HCT116 (cell line): ENCODE measurements around the gene SART3. TPM values are rescaled to one million over a fixed set of nuclear protein-coding genes. Genes with fewer than 3 reads are reported as not detected.

ENCODE experiments used
- ATAC-seq: fragments of 200-7000 bp; cut with Tn5 transposase; 2 replicates; pipeline ENCODE4 v1.9.1; 2020; ENCODE audit warnings: mild to moderate bottlenecking, moderate library complexity
- BruUV-seq: library from RNA; stranded (reverse); fragments of 400-500 nt; replicated peaks from 2 replicates; lab custom pipeline; 2021; lab: Mats Ljungman, UMichigan
- CTCF ChIA-PET: fragments of 300-600 bp; sonication (Branson Sonifier 250); formaldehyde crosslinking; loops from one replicate; lab custom pipeline; 2021; ENCODE audit warnings: antibody characterized with exemption; lab: Charles Lee
- POLR2A ChIA-PET: fragments of 300-600, 350-600 bp; sonication (Branson Sonifier 250); formaldehyde crosslinking; loops from one replicate; lab custom pipeline; 2021; ENCODE audit warnings: antibody characterized with exemption; lab: Charles Lee
- RAD21 ChIA-PET, 2 experiments: fragments of 300-600 bp; sonication (Branson Sonifier 250); formaldehyde crosslinking; loops; one replicate each; lab custom pipeline; 2023; ENCODE audit warnings: low total read pairs in 2 of 2; ENCODE audit not compliant: uncharacterized antibody in 2 of 2, unreplicated experiment in 2 of 2, low non-redundant PET in 1 of 2; lab: Charles Lee
- DNase-seq: peaks from one replicate; pipeline ENCODE4 v3.0.0-alpha.2; 2010; ENCODE audit warnings: low read depth, low spot score
- H2AFZ ChIP-seq: fragments of 200-600 bp; shearing (Covaris generic), sonication (generic); 2 replicates; pipeline ENCODE4 v1.6.1; 2017; ENCODE audit warnings: low read depth, mixed run types, mixed read lengths, antibody characterized with exemption, low read length; ENCODE audit not compliant: poor library complexity, severe bottlenecking
- H3K27ac ChIP-seq: 2 replicates; pipeline ENCODE4 v1.5.1; 2012; ENCODE audit warnings: low read depth, low read length
- H3K27me3 ChIP-seq: fragments of 200-600 bp; sonication (generic); 2 replicates; pipeline ENCODE4 v1.6.1; 2016; ENCODE audit warnings: mixed run types, low read length, mixed read lengths; ENCODE audit not compliant: insufficient read depth
- H3K36me3 ChIP-seq, 2 experiments: fragments of 200-500 bp in 1 of 2; fragments of 200-600 bp in 1 of 2; sonication (Bioruptor generic) in 1 of 2; sonication (generic) in 1 of 2; 2 replicates each; pipeline versions ENCODE4 v1.5.1 to v1.6.1; 2014 to 2016; ENCODE audit warnings: low read length in 2 of 2, inconsistent platforms in 1 of 2, mixed read lengths in 1 of 2, mixed run types in 1 of 2; ENCODE audit not compliant: insufficient read depth in 2 of 2, control insufficient read depth in 1 of 2
- H3K4me1 ChIP-seq, 2 experiments: fragments of 200-600 bp in 1 of 2; sonication (generic) in 1 of 2; 2 replicates each; pipeline versions ENCODE4 v1.5.1 to v1.6.1; 2012 to 2017; ENCODE audit warnings: low read length in 2 of 2, inconsistent platforms in 1 of 2, mild to moderate bottlenecking in 1 of 2, mixed read lengths in 1 of 2, mixed run types in 1 of 2, moderate library complexity in 1 of 2; ENCODE audit not compliant: insufficient read depth in 2 of 2, control insufficient read depth in 1 of 2
- H3K4me2 ChIP-seq: fragments of 200-600 bp; sonication (generic); 2 replicates; pipeline ENCODE4 v1.6.1; 2017; ENCODE audit warnings: mixed run types, low read length, mixed read lengths
- H3K4me3 ChIP-seq, 2 experiments: fragments of 200-600 bp in 1 of 2; sonication (generic) in 1 of 2; replicated peaks in 1 of 2; 2 replicates each; pipeline ENCODE4 v1.5.1; 2011 to 2016; ENCODE audit warnings: low read length in 2 of 2, control low read depth in 1 of 2, low read depth in 1 of 2, mild to moderate bottlenecking in 1 of 2, mixed read lengths in 1 of 2, mixed run types in 1 of 2
- H3K79me2 ChIP-seq: fragments of 200-600 bp; sonication (generic); 2 replicates; pipeline ENCODE4 v1.6.1; 2017; ENCODE audit warnings: mild to moderate bottlenecking, mixed run types, low read length, moderate library complexity, mixed read lengths; ENCODE audit not compliant: insufficient read depth
- H3K9ac ChIP-seq: fragments of 200-600 bp; sonication (generic); 2 replicates; pipeline ENCODE4 v1.6.1; 2016; ENCODE audit warnings: low read length, mixed read lengths
- H3K9me2 ChIP-seq: fragments of 200-600 bp; sonication (generic), shearing (Covaris generic); 2 replicates; pipeline ENCODE4 v1.6.1; 2017; ENCODE audit warnings: mixed run types, mild to moderate bottlenecking, moderate library complexity; ENCODE audit not compliant: insufficient read depth
- H3K9me3 ChIP-seq, 2 experiments: fragments of 200-500 bp in 1 of 2; fragments of 200-600 bp in 1 of 2; sonication (Bioruptor generic) in 1 of 2; sonication (generic) in 1 of 2; 2 replicates each; pipeline ENCODE4 v1.6.1; 2014 to 2017; ENCODE audit warnings: low read length in 2 of 2, mixed read lengths in 2 of 2, inconsistent platforms in 1 of 2, low read depth in 1 of 2, mild to moderate bottlenecking in 1 of 2, mixed run types in 1 of 2, moderate library complexity in 1 of 2; ENCODE audit not compliant: control insufficient read depth in 1 of 2, insufficient read depth in 1 of 2
- H4K20me1 ChIP-seq: fragments of 200-600 bp; sonication (generic), shearing (Covaris generic); 2 replicates; pipeline ENCODE4 v1.6.1; 2017; ENCODE audit warnings: mixed run types, mild to moderate bottlenecking, moderate library complexity; ENCODE audit not compliant: insufficient read depth
- CBX3 ChIP-seq: IDR thresholded peaks from 2 replicates; pipeline ENCODE4 v1.6.1; 2012; ENCODE audit warnings: low read depth
- ELF1 ChIP-seq: IDR thresholded peaks from 2 replicates; pipeline ENCODE4 v1.6.1; 2012; ENCODE audit warnings: low read depth, borderline replicate concordance
- EZH2 ChIP-seq: fragments of 200-600 bp; sonication (generic); IDR thresholded peaks from 2 replicates; pipeline ENCODE4 v1.6.1; 2017; ENCODE audit warnings: antibody characterized with exemption, mixed run types
- EZH2phosphoT487 ChIP-seq: fragments of 200-600 bp; IDR thresholded peaks from 2 replicates; pipeline ENCODE4 v1.6.1; 2018; ENCODE audit warnings: antibody characterized with exemption, borderline replicate concordance
- FOSL1 ChIP-seq: IDR thresholded peaks from 2 replicates; pipeline ENCODE4 v1.6.1; 2012; ENCODE audit warnings: low read depth
- JUND ChIP-seq: IDR thresholded peaks from 2 replicates; pipeline ENCODE4 v1.6.1; 2012
- POLR2A ChIP-seq: IDR thresholded peaks from 2 replicates; pipeline ENCODE4 v1.7.0; 2011; ENCODE audit warnings: borderline replicate concordance; ENCODE audit not compliant: insufficient read depth, insufficient read length; ENCODE audit errors: extremely low read depth
- POLR2AphosphoS5 ChIP-seq: IDR thresholded peaks from 2 replicates; pipeline ENCODE4 v1.6.1; 2011; ENCODE audit warnings: mild to moderate bottlenecking, low read depth, low read length, moderate library complexity
- RAD21 ChIP-seq: IDR thresholded peaks from 2 replicates; pipeline ENCODE4 v1.6.1; 2012; ENCODE audit warnings: low read depth, mild to moderate bottlenecking
- SIN3A ChIP-seq: IDR thresholded peaks from 2 replicates; pipeline ENCODE4 v1.6.1; 2012; ENCODE audit warnings: low read depth
- SP1 ChIP-seq: IDR thresholded peaks from 2 replicates; pipeline ENCODE4 v1.6.1; 2012; ENCODE audit warnings: low read depth
- SRF ChIP-seq: IDR thresholded peaks from 2 replicates; pipeline ENCODE4 v1.6.1; 2012; ENCODE audit warnings: low read depth
- TCF7L2 ChIP-seq: IDR thresholded peaks from 2 replicates; pipeline ENCODE4 v1.7.0; 2011; ENCODE audit warnings: borderline replicate concordance, inconsistent platforms; ENCODE audit not compliant: insufficient read depth, insufficient read length; ENCODE audit errors: extremely low read depth
- YY1 ChIP-seq: IDR thresholded peaks from 2 replicates; pipeline ENCODE4 v1.6.1; 2011; ENCODE audit warnings: low read length, low read depth, moderate library complexity, mild to moderate bottlenecking; ENCODE audit not compliant: insufficient replicate concordance; ENCODE audit errors: extremely low read depth
- ZFX ChIP-seq: fragments of 450-650 bp; IDR thresholded peaks from 2 replicates; pipeline ENCODE4 v1.6.1; 2017
- ZNF274 ChIP-seq: fragments of 200-500 bp; sonication (Bioruptor generic); IDR thresholded peaks from 2 replicates; pipeline ENCODE4 v1.6.1; 2014; ENCODE audit warnings: mild to moderate bottlenecking, low read depth, low read length, inconsistent platforms
- intact Hi-C: fragments of 100-400 bp; cut with micrococcal nuclease; formaldehyde crosslinking; loops from 2 replicates; pipeline ENCODE4 v1.10.0; 2022
- total RNA-seq: library from RNA; stranded (reverse); gene quantifications from one replicate; pipeline ENCODE4 v1.2.1, GENCODE V29; 2021; ENCODE audit not compliant: unreplicated experiment
- TF ChIP-seq, protein P1 (sequence below): IDR thresholded peaks from 2 replicates; pipeline ENCODE4 v1.6.1; 2012
- TF ChIP-seq, protein P2 (sequence below): IDR thresholded peaks from 2 replicates; pipeline ENCODE4 v1.6.1; 2011; ENCODE audit warnings: mild to moderate bottlenecking, low read length, moderate library complexity; ENCODE audit not compliant: insufficient replicate concordance; ENCODE audit errors: extremely low read depth
- TF ChIP-seq, protein P3 (sequence below): IDR thresholded peaks from 2 replicates; pipeline ENCODE4 v1.6.1; 2012; ENCODE audit warnings: low read depth
- TF ChIP-seq, protein P4 (sequence below), 3 experiments: fragments of 200-600 bp in 1 of 3; sonication (generic) in 1 of 3; IDR thresholded peaks in 2 of 3; conservative IDR thresholded peaks in 1 of 3; 2 replicates each; pipeline ENCODE4 v1.5.1; 2012 to 2017; ENCODE audit warnings: low read depth in 2 of 3, low read length in 2 of 3, antibody characterized with exemption in 1 of 3, borderline replicate concordance in 1 of 3, control low read depth in 1 of 3, mild to moderate bottlenecking in 1 of 3, mixed read lengths in 1 of 3, mixed run types in 1 of 3, moderate library complexity in 1 of 3; ENCODE audit not compliant: insufficient read depth in 1 of 3

SART3 gene
- total RNA-seq, 1 experiment from 2014 or later, result 76.1 TPM

DNA sequence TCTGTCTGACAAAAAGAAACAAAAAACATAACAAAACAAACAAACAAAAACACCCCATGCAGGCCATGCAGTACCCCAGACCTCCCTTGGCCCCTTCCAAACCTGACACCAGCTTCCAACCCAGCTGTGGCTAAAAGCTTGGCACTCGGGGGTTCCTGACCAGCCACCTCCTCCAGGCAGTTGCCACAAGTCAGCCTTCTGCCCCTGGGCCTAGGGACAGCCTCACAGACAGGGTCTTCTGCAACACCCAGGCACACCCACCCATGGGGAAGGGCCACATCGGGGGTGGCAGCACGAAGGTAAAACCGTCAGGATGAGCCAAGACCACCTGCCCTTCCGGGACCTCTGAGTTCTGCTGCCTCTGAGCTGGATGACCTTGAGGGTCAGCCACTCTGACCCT, 47.6 kb upstream of the SART3 start:
- intact Hi-C loops, result no loop called here
- H3K27ac ChIP-seq, result no peak overlapping the region
- no peaks in the 10 kb centered on the region for H3K9me3 ChIP-seq
- POLR2A ChIA-PET, result no interaction called here
- no peak overlapping the region for H3K9ac ChIP-seq
- H3K4me3 ChIP-seq, result no peak overlapping the region
- H3K9me2 ChIP-seq, result no peaks in the 10 kb centered on the region
- H3K4me2 ChIP-seq, result no peak overlapping the region
- no TSS peak for BruUV-seq
- H3K4me1 ChIP-seq, result peaks cover 22% of the 10 kb centered on the region in 2 experiments
- CTCF ChIA-PET, result interaction anchor here (1.0 kb wide), 1 partner anchor 10 kb away, joined by 3 read pairs; no protein-coding TSS in a partner anchor
- H3K27me3 ChIP-seq, result no peaks in the 10 kb centered on the region
- RAD21 ChIA-PET, result no interaction called here
- H3K79me2 ChIP-seq, result no peaks in the 10 kb centered on the region
- TF ChIP-seq SP1 (no peak), TCF7L2 (no peak), FOSL1 (no peak), SRF (no peak), EZH2 (no peak), JUND (no peak), SIN3A (no peak), RAD21 (no peak), CBX3 (no peak), ZFX (no peak), ZNF274 (no peak), EZH2phosphoT487 (no peak), POLR2A (no peak), YY1 (no peak), POLR2AphosphoS5 (no peak), ELF1 (no peak)
- TF ChIP-seq, protein P1, sequence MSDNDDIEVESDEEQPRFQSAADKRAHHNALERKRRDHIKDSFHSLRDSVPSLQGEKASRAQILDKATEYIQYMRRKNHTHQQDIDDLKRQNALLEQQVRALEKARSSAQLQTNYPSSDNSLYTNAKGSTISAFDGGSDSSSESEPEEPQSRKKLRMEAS, result no peak
- TF ChIP-seq, protein P2, sequence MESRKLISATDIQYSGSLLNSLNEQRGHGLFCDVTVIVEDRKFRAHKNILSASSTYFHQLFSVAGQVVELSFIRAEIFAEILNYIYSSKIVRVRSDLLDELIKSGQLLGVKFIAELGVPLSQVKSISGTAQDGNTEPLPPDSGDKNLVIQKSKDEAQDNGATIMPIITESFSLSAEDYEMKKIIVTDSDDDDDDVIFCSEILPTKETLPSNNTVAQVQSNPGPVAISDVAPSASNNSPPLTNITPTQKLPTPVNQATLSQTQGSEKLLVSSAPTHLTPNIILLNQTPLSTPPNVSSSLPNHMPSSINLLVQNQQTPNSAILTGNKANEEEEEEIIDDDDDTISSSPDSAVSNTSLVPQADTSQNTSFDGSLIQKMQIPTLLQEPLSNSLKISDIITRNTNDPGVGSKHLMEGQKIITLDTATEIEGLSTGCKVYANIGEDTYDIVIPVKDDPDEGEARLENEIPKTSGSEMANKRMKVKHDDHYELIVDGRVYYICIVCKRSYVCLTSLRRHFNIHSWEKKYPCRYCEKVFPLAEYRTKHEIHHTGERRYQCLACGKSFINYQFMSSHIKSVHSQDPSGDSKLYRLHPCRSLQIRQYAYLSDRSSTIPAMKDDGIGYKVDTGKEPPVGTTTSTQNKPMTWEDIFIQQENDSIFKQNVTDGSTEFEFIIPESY, result no peak
- TF ChIP-seq, protein P3, sequence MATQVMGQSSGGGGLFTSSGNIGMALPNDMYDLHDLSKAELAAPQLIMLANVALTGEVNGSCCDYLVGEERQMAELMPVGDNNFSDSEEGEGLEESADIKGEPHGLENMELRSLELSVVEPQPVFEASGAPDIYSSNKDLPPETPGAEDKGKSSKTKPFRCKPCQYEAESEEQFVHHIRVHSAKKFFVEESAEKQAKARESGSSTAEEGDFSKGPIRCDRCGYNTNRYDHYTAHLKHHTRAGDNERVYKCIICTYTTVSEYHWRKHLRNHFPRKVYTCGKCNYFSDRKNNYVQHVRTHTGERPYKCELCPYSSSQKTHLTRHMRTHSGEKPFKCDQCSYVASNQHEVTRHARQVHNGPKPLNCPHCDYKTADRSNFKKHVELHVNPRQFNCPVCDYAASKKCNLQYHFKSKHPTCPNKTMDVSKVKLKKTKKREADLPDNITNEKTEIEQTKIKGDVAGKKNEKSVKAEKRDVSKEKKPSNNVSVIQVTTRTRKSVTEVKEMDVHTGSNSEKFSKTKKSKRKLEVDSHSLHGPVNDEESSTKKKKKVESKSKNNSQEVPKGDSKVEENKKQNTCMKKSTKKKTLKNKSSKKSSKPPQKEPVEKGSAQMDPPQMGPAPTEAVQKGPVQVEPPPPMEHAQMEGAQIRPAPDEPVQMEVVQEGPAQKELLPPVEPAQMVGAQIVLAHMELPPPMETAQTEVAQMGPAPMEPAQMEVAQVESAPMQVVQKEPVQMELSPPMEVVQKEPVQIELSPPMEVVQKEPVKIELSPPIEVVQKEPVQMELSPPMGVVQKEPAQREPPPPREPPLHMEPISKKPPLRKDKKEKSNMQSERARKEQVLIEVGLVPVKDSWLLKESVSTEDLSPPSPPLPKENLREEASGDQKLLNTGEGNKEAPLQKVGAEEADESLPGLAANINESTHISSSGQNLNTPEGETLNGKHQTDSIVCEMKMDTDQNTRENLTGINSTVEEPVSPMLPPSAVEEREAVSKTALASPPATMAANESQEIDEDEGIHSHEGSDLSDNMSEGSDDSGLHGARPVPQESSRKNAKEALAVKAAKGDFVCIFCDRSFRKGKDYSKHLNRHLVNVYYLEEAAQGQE, result no peak
- TF ChIP-seq, protein P4, sequence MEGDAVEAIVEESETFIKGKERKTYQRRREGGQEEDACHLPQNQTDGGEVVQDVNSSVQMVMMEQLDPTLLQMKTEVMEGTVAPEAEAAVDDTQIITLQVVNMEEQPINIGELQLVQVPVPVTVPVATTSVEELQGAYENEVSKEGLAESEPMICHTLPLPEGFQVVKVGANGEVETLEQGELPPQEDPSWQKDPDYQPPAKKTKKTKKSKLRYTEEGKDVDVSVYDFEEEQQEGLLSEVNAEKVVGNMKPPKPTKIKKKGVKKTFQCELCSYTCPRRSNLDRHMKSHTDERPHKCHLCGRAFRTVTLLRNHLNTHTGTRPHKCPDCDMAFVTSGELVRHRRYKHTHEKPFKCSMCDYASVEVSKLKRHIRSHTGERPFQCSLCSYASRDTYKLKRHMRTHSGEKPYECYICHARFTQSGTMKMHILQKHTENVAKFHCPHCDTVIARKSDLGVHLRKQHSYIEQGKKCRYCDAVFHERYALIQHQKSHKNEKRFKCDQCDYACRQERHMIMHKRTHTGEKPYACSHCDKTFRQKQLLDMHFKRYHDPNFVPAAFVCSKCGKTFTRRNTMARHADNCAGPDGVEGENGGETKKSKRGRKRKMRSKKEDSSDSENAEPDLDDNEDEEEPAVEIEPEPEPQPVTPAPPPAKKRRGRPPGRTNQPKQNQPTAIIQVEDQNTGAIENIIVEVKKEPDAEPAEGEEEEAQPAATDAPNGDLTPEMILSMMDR (IDR thresholded peaks at IDR 0.05 in 2 of 3, conservative IDR thresholded peaks at IDR 0.05 in 1 of 3; ENCODE audit: borderline replicate concordance in 1 of 3, insufficient read depth in 1 of 3, low read depth in 2 of 3, low read length in 2 of 3), result no peak
- DNase-seq (no peak), ATAC-seq (no peak)
- no peaks in the 10 kb centered on the region for H3K36me3 ChIP-seq
- H2AFZ ChIP-seq, result no peak overlapping the region
- H4K20me1 ChIP-seq, result no peaks in the 10 kb centered on the region
